Activated CD4-positive, alpha-beta memory T cell treated with anti-CD3 and anti-CD28 coated beads, Interleukin-2, amount 10 ng/mL, durations not matched to agents 7 days and 5 days (primary cell): Measurements from ENCODE around the gene FOXL3. TPM values are rescaled to one million over a fixed set of nuclear protein-coding genes. Genes with fewer than 3 reads are reported as not detected.
"Not testable (repeated sequence)": the region's sequence is repeated elsewhere in the genome, so short reads cannot be mapped to it uniquely, and the experiment has no call there.

Source experiments
- CTCF ChIA-PET: fragments of 350-600 bp; sonication (Branson Sonifier 250); formaldehyde crosslinking; loops from one replicate; lab custom pipeline; 2021; ENCODE audit warnings: antibody characterized with exemption, inconsistent platforms; lab: Charles Lee
- POLR2A ChIA-PET: fragments of 350-600 bp; sonication (Branson Sonifier 250); formaldehyde crosslinking; loops from one replicate; lab custom pipeline; 2021; ENCODE audit warnings: antibody characterized with exemption; lab: Charles Lee
- DNase-seq: peaks from one replicate; pipeline ENCODE4 v3.0.0-alpha.2; 2020
- H3K27ac Mint-ChIP-seq: one replicate; pipeline ENCODE4 v1.8.0; 2021; ENCODE audit warnings: mild to moderate bottlenecking, mixed read lengths
- H3K27me3 Mint-ChIP-seq: one replicate; pipeline ENCODE4 v1.8.0; 2021; ENCODE audit warnings: mixed read lengths
- H3K36me3 Mint-ChIP-seq: one replicate; pipeline ENCODE4 v1.8.0; 2021; ENCODE audit warnings: low read depth, mixed read lengths
- H3K4me1 Mint-ChIP-seq: one replicate; pipeline ENCODE4 v1.8.0; 2021; ENCODE audit warnings: mixed read lengths
- H3K4me3 Mint-ChIP-seq: one replicate; pipeline ENCODE4 v1.8.0; 2021; ENCODE audit warnings: mild to moderate bottlenecking, mixed read lengths
- H3K9me3 Mint-ChIP-seq: one replicate; pipeline ENCODE4 v1.8.0; 2021; ENCODE audit warnings: mixed read lengths
- total RNA-seq, 2 experiments: library from RNA; stranded (reverse); gene quantifications; one replicate each; pipeline ENCODE4 v1.2.3, GENCODE V29; 2021

The FOXL3 gene
- total RNA-seq: not detected

DNA sequence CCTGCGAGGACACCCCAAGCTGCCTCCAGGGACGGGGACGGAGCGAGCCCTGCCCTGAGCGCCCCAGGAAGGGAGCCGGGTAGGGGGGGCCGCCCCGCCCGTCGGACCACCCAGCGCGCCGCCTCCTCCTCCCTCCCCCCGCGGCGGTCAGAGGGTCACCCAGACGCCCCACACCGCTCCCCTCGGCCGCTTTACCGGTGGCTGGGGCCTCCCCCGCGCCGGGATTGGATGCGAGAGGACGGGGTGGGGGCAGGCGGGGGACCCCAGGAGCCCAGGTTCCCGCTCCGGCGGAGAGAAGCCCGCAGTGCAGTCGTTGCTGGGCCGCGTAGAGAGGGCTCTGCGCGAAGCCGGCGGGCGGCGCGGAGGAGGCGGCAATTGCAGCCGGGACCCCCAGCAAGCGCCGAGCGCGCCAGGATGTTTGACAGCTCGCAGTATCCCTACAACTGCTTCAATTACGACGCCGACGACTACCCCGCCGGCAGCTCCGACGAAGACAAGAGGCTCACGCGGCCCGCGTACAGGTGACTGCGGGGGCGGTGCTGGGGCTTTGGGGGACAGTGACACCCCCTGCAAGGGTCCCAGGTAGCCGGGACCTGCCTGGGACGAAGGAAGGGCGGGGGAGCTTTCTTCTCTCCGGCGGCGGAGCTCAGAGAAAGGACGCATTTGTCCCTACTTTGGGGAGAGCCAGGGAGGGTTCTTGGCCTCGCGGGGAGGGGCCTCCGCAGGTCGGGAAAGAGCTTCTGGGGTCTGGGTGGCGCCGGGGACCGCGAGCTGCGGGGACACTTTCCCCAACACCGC lies at the start of gene FOXL3:
TSS of gene FOXL3 (plus strand) at position 415 of the 798 bp plus-strand sequence. CDS start at position 415, 0 bp downstream.
- Mint-ChIP-seq H3K27ac (no peak within 1 kb of the TSS), H3K4me3 (no peak within 1 kb of the TSS), H3K27me3 (peaks cover 23% of the 10 kb centered on the region), H3K4me1 (no peaks in the 10 kb centered on the region), H3K9me3 (no peaks in the 10 kb centered on the region), H3K36me3 (no peaks in the 10 kb centered on the region)
- DNase-seq: no peak
- POLR2A ChIA-PET: no interaction called here
- CTCF ChIA-PET: no interaction called here

- H3K4me1 Mint-ChIP-seq: peaks cover 2% of the 10 kb centered on the region
- no peak overlapping the region for H3K27ac Mint-ChIP-seq
- no peaks in the 10 kb centered on the region for H3K27me3 Mint-ChIP-seq
- ChIA-PET CTCF (no interaction called here), POLR2A (no interaction called here)
- H3K36me3 Mint-ChIP-seq: no peaks in the 10 kb centered on the region
- no peaks in the 10 kb centered on the region for H3K9me3 Mint-ChIP-seq
- H3K4me3 Mint-ChIP-seq: no peak overlapping the region
- DNase-seq: no peak
These were observed 49.0 kb upstream of the FOXL3 start for GRCh38 chr7:240887-241421.

- no peaks in the 10 kb centered on the region for H3K36me3 Mint-ChIP-seq
- H3K4me1 Mint-ChIP-seq: peaks cover 2% of the 10 kb centered on the region
- H3K27me3 Mint-ChIP-seq: no peaks in the 10 kb centered on the region
- DNase-seq: no peak
- CTCF ChIA-PET: no interaction called here
- no peaks in the 10 kb centered on the region for H3K9me3 Mint-ChIP-seq
- no peak overlapping the region for H3K27ac Mint-ChIP-seq
- H3K4me3 Mint-ChIP-seq: no peak overlapping the region
- POLR2A ChIA-PET: no interaction called here
These were observed 48.5 kb upstream of the FOXL3 start for GRCh38 chr7:241513-241912.

- POLR2A ChIA-PET, CTCF ChIA-PET, H3K27ac Mint-ChIP-seq, H3K27me3 Mint-ChIP-seq, H3K4me3 Mint-ChIP-seq, H3K9me3 Mint-ChIP-seq, DNase-seq, H3K4me1 Mint-ChIP-seq, H3K36me3 Mint-ChIP-seq: not testable (repeated sequence)
These were observed 47.0 kb upstream of the FOXL3 start for GRCh38 chr7:242826-243579.

- CTCF ChIA-PET, H3K9me3 Mint-ChIP-seq, H3K4me1 Mint-ChIP-seq, H3K27ac Mint-ChIP-seq, POLR2A ChIA-PET, H3K36me3 Mint-ChIP-seq, H3K4me3 Mint-ChIP-seq, H3K27me3 Mint-ChIP-seq, DNase-seq: not testable (repeated sequence)
These were observed 46.4 kb upstream of the FOXL3 start for GRCh38 chr7:243580-243978.

DNA sequence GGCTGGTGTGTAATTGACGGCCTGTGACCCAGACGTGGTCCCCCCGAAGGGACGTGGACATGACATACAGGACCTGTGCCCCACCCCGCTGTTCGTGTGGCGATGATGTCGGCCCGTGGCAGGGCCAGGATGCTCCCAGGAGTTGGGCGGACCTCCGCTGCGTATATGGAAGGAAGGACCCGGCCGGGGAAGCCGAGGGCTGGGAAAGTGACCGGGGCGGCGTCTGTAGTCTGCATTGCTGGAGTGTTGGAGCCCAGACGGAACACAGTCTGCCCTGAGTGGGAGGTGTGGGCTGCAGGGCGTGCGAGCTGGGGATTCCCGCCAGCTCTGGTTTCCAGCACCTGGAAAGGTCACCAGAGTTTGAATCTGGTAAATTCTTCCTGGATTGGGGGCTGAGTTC lies 45.0 kb upstream of the FOXL3 start:
- Mint-ChIP-seq H3K9me3 (no peaks in the 10 kb centered on the region), H3K4me3 (no peak overlapping the region), H3K27ac (no peak overlapping the region), H3K4me1 (peaks cover 2% of the 10 kb centered on the region), H3K36me3 (no peaks in the 10 kb centered on the region), H3K27me3 (no peaks in the 10 kb centered on the region)
- ChIA-PET CTCF (no interaction called here), POLR2A (no interaction called here)
- no peak for DNase-seq

DNA sequence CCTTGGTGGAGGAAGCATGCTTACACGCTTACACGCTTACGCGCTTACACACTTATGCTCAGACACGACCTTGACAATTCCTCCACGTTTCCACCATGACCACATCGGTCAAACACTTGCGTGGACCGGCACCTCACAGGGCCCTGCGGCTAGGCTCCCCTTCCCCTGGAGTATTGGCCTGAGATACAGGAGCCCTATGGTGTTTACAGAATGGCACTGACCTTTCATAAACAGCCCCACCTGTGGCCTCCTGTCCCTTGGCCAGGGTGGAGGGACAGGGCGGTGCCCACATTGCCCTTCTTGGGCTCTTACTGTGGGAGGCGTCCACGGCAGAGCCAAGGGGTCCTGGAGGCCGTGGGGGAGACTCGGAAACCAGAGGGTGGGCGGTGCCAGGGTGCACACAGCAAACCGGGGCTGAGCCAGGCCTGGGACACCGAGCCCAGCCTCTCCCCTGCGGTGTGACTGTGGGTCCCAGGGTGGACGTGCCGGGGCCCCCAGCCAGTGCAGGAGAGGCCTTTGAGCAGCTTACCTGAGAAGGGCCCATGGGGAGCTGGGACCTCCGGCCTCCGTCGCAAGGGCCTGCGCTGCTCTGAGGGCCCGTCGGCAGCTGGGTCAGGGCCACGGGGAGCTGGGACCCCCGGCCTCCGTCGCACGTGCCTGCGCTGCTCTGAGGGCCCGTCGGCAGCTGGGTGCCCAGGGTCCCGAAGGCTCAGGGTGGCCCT lies 44.2 kb upstream of the FOXL3 start:
- H3K4me1 Mint-ChIP-seq: peaks cover 2% of the 10 kb centered on the region
- H3K36me3 Mint-ChIP-seq: no peaks in the 10 kb centered on the region
- ChIA-PET POLR2A (no interaction called here), CTCF (no interaction called here)
- H3K4me3 Mint-ChIP-seq: no peak overlapping the region
- no peak overlapping the region for H3K27ac Mint-ChIP-seq
- DNase-seq: no peak
- H3K27me3 Mint-ChIP-seq: no peaks in the 10 kb centered on the region
- H3K9me3 Mint-ChIP-seq: no peaks in the 10 kb centered on the region

DNA sequence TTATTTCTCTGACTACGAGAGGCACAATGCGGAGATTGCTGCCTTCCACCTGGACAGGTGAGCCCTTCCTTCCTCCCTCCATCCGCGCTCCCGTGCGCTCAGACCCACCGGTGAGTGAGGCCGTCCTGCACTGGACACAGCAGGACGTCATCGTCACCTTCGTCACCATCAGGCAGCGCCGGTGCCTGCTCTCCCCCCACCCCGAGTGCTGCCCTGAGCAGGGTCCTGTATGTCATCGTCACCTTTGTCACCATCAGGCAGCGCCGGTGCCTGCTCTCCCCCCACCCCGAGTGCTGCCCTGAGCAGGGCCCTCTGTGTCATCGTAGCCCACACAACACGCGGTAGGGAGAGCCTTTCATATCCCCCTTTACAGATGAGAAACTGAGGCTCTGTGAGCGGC lies 43.5 kb upstream of the FOXL3 start:
- POLR2A ChIA-PET: no interaction called here
- H3K4me3 Mint-ChIP-seq: no peak overlapping the region
- H3K36me3 Mint-ChIP-seq: no peaks in the 10 kb centered on the region
- H3K9me3 Mint-ChIP-seq: no peaks in the 10 kb centered on the region
- CTCF ChIA-PET: no interaction called here
- no peaks in the 10 kb centered on the region for H3K4me1 Mint-ChIP-seq
- no peak overlapping the region for H3K27ac Mint-ChIP-seq
- no peak for DNase-seq
- no peaks in the 10 kb centered on the region for H3K27me3 Mint-ChIP-seq

GRCh38 chr7:247181-247580 lies 42.8 kb upstream of the FOXL3 start:
- Mint-ChIP-seq H3K27me3 (no peaks in the 10 kb centered on the region), H3K4me1 (no peaks in the 10 kb centered on the region), H3K36me3 (no peaks in the 10 kb centered on the region), H3K27ac (no peak overlapping the region), H3K4me3 (no peak overlapping the region), H3K9me3 (no peaks in the 10 kb centered on the region)
- POLR2A ChIA-PET: no interaction called here
- no peak for DNase-seq
- CTCF ChIA-PET: no interaction called here

DNA sequence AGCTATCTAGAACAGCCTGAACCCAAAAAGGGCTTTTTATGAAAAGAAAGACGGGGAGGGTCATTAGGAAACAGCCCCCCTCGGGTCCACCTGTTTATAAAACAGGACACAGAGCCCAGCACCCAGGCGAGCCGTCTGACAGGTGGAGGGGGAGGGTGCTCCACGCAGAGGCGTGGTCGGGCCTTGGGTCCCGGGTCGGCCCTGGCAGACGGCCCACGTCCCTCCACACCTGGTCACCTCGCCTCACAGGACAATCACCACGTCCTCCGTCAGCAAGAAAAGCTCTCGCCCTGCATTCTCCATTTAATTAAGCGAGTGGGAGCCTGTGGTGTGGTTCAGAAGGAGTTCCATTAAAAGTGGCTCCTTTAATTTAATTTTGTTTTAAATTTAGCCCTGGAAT lies 42.3 kb upstream of the FOXL3 start:
- no peaks in the 10 kb centered on the region for H3K27me3 Mint-ChIP-seq
- no peak overlapping the region for H3K27ac Mint-ChIP-seq
- DNase-seq: no peak
- H3K9me3 Mint-ChIP-seq: no peaks in the 10 kb centered on the region
- POLR2A ChIA-PET: no interaction called here
- no peak overlapping the region for H3K4me3 Mint-ChIP-seq
- CTCF ChIA-PET: no interaction called here
- no peaks in the 10 kb centered on the region for H3K36me3 Mint-ChIP-seq
- H3K4me1 Mint-ChIP-seq: no peaks in the 10 kb centered on the region

DNA sequence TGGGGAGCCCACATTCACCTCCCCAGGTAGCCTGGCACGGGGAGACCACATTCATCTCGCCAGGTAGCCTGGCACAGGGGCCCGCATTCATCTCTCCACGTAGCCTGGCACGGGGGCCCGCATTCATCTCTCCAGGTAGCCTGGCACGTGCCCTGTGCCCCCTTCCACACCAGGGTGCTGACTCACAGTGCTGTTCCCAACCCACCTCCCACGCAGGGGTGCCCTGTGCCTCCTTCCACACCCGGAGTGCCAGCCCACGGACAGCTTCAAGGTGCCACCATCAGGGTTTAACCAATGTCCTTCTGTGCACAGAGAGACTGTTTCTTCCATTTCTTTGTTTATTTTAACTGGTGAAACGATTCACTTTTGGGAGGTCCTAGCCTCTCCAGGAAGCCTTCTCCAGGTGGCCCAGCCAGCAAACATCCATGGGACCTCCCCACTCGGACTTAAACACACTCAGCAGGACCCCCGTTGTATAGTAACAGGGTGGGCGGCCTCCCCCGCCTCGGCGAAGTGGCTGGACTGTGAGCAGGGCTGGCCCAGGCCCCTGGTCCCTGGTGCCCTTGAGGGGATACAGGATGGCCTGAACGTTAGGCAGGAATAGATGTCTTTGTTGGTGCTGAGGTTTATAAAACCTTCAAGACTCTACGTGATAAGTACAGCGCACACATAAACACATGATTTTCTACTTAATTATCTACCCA lies 41.1 kb upstream of the FOXL3 start:
- H3K4me3 Mint-ChIP-seq: no peak overlapping the region
- no peak for DNase-seq
- no peaks in the 10 kb centered on the region for H3K36me3 Mint-ChIP-seq
- H3K27me3 Mint-ChIP-seq: no peaks in the 10 kb centered on the region
- H3K9me3 Mint-ChIP-seq: no peaks in the 10 kb centered on the region
- ChIA-PET CTCF (no interaction called here), POLR2A (no interaction called here)
- H3K27ac Mint-ChIP-seq: no peak overlapping the region
- no peaks in the 10 kb centered on the region for H3K4me1 Mint-ChIP-seq

DNA sequence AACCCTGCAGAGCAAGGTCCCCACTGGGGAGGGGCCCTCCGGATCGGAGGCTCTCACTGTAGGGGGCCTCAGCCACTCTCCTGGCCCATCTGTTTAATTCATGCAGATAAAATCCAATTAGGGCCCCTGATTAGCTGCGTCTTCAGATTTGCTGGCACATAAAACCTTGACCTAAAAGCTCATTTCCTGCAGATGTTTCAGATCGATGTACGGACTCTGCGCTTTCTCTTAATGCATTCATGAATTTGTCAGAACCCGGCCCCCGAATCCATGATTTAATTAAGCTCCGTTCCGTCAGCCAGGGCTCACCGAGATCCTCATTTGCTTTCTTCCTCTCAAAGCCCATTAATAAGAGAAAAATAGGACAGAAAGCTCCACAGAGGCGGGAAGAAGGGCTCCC lies 40.0 kb upstream of the FOXL3 start:
- no peaks in the 10 kb centered on the region for H3K4me1 Mint-ChIP-seq
- H3K27me3 Mint-ChIP-seq: no peaks in the 10 kb centered on the region
- H3K4me3 Mint-ChIP-seq: no peak overlapping the region
- no peaks in the 10 kb centered on the region for H3K9me3 Mint-ChIP-seq
- ChIA-PET CTCF (no interaction called here), POLR2A (no interaction called here)
- no peak overlapping the region for H3K27ac Mint-ChIP-seq
- no peak for DNase-seq
- no peaks in the 10 kb centered on the region for H3K36me3 Mint-ChIP-seq

DNA sequence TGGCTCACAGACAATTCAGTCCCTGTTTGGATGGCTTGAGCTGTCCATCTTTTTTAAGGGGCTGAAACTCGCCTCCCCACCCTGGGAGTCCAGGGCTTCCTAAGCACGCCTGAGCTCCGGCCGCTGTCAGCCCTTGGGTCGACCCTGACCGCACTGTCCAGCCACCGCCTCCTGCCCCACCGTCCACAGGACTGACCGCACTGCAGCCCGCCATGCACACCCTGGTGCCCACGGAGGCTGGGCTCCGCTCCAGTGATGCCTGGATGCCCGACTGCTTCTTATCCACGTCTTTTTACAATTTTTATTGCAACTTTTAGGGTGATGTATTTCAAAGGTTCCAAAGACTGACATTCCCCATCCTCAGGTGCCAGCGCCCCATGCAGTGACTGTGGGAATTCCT lies 39.4 kb upstream of the FOXL3 start:
- H3K36me3 Mint-ChIP-seq: no peaks in the 10 kb centered on the region

More for the DNA sequence above, 39.4 kb upstream of the FOXL3 start:
- ChIA-PET POLR2A (no interaction called here), CTCF (no interaction called here)
- H3K4me1 Mint-ChIP-seq: no peaks in the 10 kb centered on the region
- DNase-seq: no peak
- H3K27ac Mint-ChIP-seq: no peak overlapping the region
- no peak overlapping the region for H3K4me3 Mint-ChIP-seq
- no peaks in the 10 kb centered on the region for H3K9me3 Mint-ChIP-seq
- H3K27me3 Mint-ChIP-seq: no peaks in the 10 kb centered on the region
